ENCODE results near the gene RASSF3.
A peak's percentile ranks its signal among the peaks of the same experiment; 100 is the strongest.
"Not testable (repeated sequence)": the region's sequence is repeated elsewhere in the genome, so short reads cannot be mapped to it uniquely, and the experiment has no call there.

Gene RASSF3

DNA sequence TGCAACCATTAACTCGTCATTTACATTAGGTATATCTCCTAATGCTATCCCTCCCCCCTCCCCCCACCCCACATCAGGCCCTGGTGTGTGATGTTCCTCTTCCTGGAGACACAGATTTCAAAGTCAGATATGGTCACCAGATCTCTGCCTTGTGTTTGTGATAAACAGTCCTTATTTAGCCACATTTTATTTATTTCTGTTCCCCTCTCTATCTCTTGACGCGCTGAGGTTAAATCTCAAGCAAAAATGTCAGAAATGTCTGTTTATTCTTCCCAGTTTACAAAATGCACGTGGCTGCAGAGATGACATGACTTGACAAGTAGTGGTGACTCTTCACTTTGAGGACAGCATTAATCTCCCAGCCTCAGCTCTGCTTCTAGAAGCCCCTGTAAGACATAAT lies 11.5 kb upstream of the RASSF3 start:
- DNase-seq: no peak

DNA sequence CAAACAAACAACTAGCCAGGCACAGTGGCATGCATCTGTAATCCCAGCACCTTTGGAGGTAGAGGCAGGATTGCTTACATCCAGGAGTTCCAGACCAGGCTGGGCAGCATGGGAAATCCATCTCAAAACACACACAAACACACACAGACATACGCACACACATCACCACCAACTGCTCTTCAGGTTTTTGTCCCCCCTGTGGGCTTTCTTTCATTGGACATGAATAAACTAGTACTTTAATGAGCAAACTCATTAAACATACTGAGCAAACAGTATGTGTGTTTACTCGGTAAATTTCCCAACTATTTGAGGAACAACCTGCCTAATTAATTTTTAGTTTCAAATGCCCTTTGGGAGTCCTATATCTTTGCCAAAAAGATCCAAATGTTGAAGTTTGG lies 10.1 kb upstream of the RASSF3 start:
- no peak for DNase-seq

DNA sequence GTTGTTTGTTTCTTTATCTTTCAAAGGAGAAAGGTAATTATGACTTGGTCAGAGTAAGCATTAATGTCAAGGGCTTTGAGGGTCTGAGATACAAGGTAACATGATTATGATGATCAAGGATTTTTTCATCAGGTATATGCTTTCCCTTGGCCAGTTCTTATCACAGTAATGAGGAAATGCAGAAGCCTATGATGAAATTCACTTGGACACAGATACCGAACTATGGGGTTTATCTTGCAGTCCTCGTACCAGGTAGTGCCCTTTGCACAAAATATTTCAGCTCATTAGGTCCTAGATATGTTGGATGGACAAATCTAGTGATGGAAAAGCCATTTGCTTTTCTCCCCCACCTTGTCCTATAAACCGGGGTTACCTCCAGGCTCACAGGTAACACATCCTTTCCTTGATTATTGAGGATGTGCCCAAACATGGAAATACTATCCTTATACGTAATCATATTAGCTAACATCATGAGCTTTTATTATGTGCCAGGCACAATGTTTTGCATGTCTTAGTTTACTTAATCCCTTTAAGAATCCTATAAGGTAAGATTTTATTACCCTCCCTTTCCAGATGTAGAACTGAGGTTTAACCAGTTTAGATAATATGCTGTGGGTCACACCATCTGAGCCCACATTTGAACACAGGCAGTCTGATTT lies 7.0 kb upstream of the RASSF3 start:
- no peak for DNase-seq

DNA sequence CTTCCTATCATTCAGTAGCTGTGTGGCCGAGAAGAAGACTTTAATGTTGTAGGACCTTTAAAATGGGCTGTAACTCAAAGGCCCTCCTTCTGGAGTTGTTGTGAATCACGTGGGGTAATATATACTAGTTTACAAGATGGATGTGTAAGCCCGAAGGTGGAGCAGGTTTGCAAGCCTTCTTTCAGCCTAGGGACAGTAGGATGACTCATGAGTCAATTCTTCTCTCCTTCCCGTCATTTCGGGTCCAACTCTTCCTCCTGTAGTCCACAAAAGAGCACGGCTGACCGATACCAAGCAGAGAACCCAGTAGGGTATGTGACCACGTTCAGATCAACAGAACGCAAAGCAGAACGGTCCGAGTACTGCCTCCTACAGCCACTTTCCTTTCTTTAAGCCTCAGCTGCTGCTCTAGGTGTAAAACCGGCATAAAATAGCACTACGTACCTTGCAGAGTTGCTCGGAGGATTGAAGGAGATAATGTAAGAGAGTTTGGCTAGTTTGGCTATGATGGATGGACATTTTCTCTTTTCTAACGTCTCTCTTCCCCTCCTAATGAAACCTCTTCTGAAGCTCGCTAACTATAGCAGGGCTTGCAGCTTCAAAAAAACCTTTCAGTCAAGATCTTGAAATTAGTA lies 1.3 kb upstream of the RASSF3 start:
- peak; percentile 76 to 82 for DNase-seq

DNA sequence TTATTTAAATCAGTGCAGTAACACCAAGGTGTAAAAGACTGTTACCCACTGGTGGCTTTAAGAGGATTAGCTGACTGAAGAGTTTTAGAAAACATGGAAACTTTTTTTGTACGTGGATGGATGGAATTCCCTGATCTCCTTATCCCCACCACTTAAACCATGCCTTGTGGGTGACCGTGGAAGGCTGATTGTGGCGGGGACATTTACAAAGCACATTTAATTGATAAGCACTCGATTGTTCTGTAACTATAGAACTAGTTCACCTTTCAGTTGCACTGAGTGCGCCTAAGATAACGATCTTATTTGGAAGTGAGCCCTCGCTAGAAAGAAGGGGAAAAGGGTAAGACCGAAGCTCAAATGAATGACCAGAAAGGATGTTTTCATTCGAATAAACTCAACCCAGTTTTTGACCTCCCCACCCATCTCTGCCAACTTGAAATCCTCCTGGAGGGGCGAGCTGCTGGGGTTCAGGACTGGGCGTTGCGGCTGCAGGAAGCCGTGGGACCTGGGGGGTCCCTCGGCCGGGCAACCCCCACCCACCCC lies 688 bp upstream of the RASSF3 start:
- DNase-seq: peak; percentile 61 to 63

GRCh38 chr12:64610660-64611340 lies 505 bp downstream of the RASSF3 start:
- peak; percentile 43 to 44 for DNase-seq

GRCh38 chr12:64611341-64612284 lies 1.3 kb downstream of the RASSF3 start:
- DNase-seq: peak in 1 of 2 experiments; percentile 64

DNA sequence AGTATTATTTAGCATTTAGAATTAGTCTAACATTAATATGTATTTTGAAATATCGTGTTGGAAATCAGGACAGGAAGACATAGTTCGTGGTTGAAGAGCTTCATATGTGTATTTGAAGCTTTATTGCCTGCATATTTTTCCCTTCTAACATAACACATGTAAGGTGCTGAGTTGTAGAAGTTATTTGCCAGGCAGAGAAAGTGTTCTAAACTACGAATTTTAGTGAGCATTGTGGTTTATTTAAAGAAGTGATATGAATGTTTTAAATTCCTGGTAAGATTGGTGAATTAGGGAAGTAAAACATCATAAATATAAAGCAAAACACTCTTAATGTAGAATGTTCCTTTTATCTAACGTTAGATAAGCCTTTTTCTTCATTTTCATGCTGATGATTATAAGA lies 2.5 kb downstream of the RASSF3 start:
- no peak for DNase-seq

DNA sequence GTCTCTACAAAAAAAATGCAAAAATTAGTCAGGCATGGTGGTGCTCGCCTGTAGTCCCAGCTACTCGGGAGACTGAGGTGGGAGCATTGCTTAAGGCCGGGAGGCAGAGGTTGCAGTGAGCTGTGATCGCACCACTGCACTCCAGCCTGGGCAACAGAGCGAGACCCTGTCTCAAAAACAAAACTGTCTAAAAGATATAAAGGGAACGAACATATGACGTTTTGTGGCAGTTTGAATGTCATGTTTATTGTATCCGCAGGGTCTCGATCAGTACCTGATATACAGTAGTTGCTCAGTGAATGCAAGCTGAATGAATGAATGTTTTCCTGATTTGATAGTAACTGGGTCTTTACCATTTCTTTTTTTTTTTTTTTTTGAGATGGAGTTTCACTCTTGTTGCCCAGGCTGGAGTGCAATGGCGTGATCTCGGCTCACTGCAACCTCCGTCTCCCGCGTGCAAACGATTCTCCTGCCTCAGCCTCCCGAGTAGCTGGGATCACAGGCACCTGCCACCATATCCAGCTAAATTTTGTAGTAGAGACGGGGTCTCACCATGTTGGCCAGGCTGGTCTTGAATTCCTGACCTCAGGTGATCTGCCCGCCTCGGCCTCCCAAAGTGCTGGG lies 3.6 kb downstream of the RASSF3 start:
- not testable (repeated sequence) for DNase-seq

DNA sequence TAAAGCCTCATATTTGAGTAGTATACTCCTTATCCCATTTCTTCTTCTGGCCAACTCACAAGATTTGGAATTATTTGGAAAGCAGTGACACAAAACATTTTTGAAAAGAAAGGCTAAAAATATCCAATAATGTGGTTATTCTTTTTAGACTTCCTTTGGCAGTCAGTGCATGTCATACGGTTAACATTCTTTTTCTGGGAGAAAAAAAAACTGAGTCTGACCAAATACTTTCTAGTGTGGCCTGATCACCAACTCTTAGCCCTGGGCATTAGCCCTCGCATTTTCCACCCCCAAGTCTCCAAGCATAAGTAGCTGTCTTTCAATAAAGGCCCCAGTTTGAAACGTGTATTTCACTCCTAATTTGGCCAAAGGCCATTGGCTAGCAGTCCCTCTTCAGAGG lies 5.9 kb downstream of the RASSF3 start:
- no peak for DNase-seq

- peak; percentile 95 to 96 for DNase-seq
Measured at GRCh38 chr12:64618953-64619590, 8.8 kb downstream of the RASSF3 start.

DNA sequence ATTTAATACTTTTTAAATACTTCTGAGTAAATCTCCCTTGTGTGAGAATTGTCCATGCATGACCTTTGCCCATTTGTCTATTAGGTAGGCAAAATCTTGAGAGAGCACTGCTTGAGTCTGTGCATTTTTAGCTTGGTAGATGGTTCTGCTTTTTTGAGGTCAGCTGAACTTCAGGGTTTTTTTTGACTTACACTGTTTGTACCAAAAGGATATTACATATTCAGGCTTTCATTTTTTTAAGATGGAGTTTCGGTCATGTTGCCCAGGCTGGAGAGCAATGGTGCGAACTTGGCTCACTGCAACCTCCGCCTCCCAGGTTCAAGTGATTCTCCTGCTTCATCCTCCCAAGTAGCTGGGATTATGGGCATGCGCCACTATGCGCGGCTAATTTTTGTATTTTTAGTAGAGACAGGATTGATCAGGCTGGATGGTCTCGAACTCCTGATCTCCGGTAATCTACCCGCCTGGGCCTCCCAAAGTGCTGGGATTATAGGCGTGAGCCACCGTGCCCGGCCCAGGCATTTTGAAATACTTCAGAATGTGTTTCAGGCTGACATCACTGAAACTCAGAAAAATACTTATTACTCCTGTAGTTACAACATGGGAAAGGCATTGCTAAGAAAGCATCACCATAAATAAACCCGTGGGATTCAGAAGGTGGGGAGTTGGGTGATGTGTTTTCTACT lies 11.1 kb downstream of the RASSF3 start:
- DNase-seq: peak; percentile 58 to 72

DNA sequence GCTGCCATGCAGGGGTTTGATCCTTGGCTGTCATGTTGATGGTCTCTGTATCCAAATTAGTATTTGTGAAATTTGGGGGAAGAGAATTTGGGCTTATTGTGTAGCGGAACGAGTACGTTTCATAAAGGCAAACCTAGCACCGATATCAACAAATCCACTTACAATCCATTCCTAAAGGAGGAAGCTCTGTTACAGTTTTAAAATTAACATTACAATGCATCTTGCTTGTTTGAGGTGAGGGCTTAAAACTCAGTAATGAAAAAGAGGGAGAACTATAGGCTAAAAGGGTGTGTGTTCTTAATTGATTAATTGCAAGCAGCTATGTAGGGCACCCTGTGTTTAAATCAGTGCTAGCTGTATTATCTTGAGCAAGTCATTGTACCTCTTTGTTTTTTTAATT lies 13.7 kb downstream of the RASSF3 start:
- DNase-seq: no peak

- peak; percentile 92 for DNase-seq
Measured at GRCh38 chr12:64625243-64626077, 15.2 kb downstream of the RASSF3 start.

DNA sequence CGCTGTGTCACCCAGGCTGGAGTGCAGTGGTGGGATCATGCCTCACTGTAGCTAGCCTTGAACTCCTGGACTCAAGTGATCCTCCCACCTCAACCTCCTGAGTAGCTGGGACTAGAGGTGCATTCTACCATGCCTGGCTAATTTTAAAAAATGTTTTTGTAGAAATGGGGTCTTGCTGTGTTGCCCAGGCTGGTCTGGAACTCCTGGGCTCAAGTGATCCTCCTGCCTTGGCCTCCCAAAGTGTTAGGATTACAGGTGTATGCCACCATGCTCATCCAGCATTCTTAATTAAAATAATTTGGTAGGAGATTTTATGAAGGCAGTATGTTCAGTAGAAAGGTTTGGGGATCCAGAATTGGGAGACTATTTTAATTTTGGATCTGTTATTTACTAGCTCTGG lies 16.3 kb downstream of the RASSF3 start:
- not testable (repeated sequence) for DNase-seq

DNA sequence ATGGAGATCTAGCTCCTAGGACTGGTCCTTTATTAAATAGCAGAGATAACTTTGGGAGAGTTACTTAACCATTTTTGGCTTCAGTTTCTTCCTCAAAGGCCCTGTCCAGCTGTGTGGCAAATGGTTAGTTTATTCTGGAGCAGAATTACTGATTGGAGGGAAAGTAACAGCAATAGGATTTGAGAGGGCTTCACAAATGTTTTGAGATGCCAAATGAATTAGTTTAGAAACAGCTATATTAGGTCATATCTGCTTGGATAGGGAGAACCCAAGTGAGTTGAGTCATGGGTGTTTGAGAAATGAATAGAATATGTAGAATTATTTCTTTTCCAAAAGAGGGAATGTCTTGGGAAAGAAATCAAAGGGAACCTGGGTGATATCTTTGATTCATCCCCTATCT lies 17.5 kb downstream of the RASSF3 start:
- no peak for DNase-seq

DNA sequence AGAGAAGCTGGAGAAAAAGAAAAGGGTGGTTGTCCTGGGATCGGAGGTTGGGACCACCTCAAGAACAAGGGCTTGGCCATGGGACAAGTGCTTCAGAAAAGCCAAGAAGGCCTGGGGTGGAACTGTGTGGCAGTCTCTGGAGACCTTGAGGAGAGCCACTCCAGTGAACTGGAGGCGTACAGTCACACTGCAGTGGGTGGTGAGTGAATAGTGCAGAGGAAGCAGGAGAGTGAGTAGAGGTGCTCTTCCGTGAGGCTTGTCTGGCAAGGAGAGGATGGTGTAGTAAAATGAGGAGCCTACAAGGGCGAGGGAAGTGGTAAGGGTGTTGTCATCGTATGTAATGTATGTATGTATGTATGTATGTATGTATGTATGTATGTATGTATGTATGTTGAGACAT lies 20.9 kb downstream of the RASSF3 start:
- DNase-seq: no peak

GRCh38 chr12:64633011-64633939 lies 23.0 kb downstream of the RASSF3 start:
- DNase-seq: peak in 1 of 2 experiments; percentile 16

DNA sequence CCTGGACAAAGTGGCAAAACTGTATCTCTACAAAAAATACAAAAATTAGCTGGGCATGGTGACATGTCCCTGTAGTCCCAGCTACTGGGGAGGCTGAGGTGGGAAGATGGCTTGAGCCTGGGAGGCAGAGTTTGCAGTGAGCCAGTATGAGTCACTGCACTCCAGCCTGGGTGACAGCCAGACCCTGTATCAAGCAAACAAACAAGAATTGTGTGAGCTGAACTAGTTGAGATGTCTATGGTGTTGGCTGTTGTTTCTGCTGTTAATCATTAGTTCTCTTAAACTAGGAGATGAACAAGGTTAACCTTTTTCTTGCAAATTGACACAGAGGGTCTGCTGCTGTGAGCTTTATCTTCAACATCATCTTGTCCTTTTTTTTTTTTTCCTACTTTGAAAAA lies 23.6 kb downstream of the RASSF3 start:
- DNase-seq: no peak

All from Kasumi-1 (cell line).